ENCODE results near the gene RNF40. TPM values are rescaled to one million over a fixed set of nuclear protein-coding genes. Genes with fewer than 3 reads are reported as not detected.

Gene RNF40
- total and polyA plus RNA-seq, 2 of the 8 experiments (the other 6 are each of a cell fraction or from before 2014, with no cell fraction given), result 38.5 to 68.7 TPM

- H3K36me3 ChIP-seq (ENCODE audit: control insufficient read depth in 2 of 4, insufficient read depth in 4 of 4, low read length in 3 of 4), result peaks cover 37 to 65% (median 58%) of the 10 kb centered on the region in 4 experiments
- POLR2A ChIA-PET (ENCODE audit: partially characterized antibody), result interaction anchor here (0.9 to 6.8 kb wide), 7 partner anchors 9 to 24 kb away, joined by 3 to 80 read pairs (median 9); partner anchors contain the start of genes PHKG2 and SRCAP
- H3K4me3 ChIP-seq (ENCODE audit: extremely low read depth in 1 of 4, insufficient read depth in 2 of 4, low read depth in 3 of 4, low read length in 4 of 4), result no peak overlapping the region
- no peak for TF ChIP-seq BRCA1 (IDR thresholded peaks at IDR 0.05; ENCODE audit: low read depth, low read length)
- no peak for TF ChIP-seq CREB1 (IDR thresholded peaks at IDR 0.05)
- no peak for TF ChIP-seq JUND (IDR thresholded peaks at IDR 0.05; ENCODE audit: low read length)
- no peak for TF ChIP-seq RBBP5 (IDR thresholded peaks at IDR 0.05; ENCODE audit: borderline replicate concordance, low read depth, low read length)
- TF ChIP-seq, protein P1, sequence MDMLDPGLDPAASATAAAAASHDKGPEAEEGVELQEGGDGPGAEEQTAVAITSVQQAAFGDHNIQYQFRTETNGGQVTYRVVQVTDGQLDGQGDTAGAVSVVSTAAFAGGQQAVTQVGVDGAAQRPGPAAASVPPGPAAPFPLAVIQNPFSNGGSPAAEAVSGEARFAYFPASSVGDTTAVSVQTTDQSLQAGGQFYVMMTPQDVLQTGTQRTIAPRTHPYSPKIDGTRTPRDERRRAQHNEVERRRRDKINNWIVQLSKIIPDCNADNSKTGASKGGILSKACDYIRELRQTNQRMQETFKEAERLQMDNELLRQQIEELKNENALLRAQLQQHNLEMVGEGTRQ (IDR thresholded peaks at IDR 0.05; ENCODE audit: low read length), result no peak
- TF ChIP-seq CHD1 (IDR thresholded peaks at IDR 0.05; ENCODE audit: low read depth, low read length), result no peak
- TF ChIP-seq SP2 (IDR thresholded peaks at IDR 0.05; ENCODE audit: low read length), result no peak
- no peak for TF ChIP-seq POLR2AphosphoS5 (IDR thresholded peaks at IDR 0.05; ENCODE audit: low read depth, low read length)
- no peak for TF ChIP-seq RFX5 (IDR thresholded peaks at IDR 0.05; ENCODE audit: borderline replicate concordance, low read depth, low read length)
- TF ChIP-seq SIN3A (conservative IDR thresholded peaks at IDR 0.05 in 1 of 2, IDR thresholded peaks at IDR 0.05 in 1 of 2; ENCODE audit: low read depth in 1 of 2, low read length in 2 of 2), result no peak
- TF ChIP-seq YY1 (IDR thresholded peaks at IDR 0.05; ENCODE audit: low read depth, low read length), result no peak
- no peak for TF ChIP-seq SIX5 (IDR thresholded peaks at IDR 0.05; ENCODE audit: low read depth, low read length)
- TF ChIP-seq EGR1 (IDR thresholded peaks at IDR 0.05; ENCODE audit: borderline replicate concordance, low read depth, low read length), result no peak
- no peak for TF ChIP-seq CBX8 (IDR thresholded peaks at IDR 0.05; ENCODE audit: borderline replicate concordance, low read depth, low read length)
- TF ChIP-seq TBP (IDR thresholded peaks at IDR 0.05; ENCODE audit: low read depth, low read length), result no peak
Observed at GRCh38 chr16:30725418-30725792, 36.7 kb upstream of the RNF40 start.

More at GRCh38 chr16:30725418-30725792, 36.7 kb upstream of the RNF40 start:
- H3K4ac ChIP-seq (replicated peaks; ENCODE audit: insufficient read length, low read depth, low read length), result no peak overlapping the region
- no peak overlapping the region for H2BK120ac ChIP-seq (replicated peaks; ENCODE audit: low read depth, low read length)
- H2BK15ac ChIP-seq (ENCODE audit: low read length), result no peak overlapping the region
- H3K79me1 ChIP-seq (ENCODE audit: low read depth, low read length), result peaks cover 6% of the 10 kb centered on the region; the same call in 1 of the 2 replicates
- no peaks in the 10 kb centered on the region for H3K27me3 ChIP-seq (replicated peaks in 1 of 4; ENCODE audit: control insufficient read depth in 3 of 4, extremely low read depth in 1 of 4, insufficient read depth in 3 of 4, low read length in 3 of 4)
- H3K9me3 ChIP-seq (ENCODE audit: insufficient read depth in 2 of 2, low read depth in 1 of 2, low read length in 1 of 2), result no peaks in the 10 kb centered on the region
- FAIRE-seq, result no peak
- H4K91ac ChIP-seq (replicated peaks; ENCODE audit: insufficient read length, low read length), result no peak overlapping the region
- H2BK5ac ChIP-seq (ENCODE audit: low read depth, low read length), result no peak overlapping the region
- 90% methylated on average over 3 of the region's 3 CpGs; no CpG with 5 or more reads in 1 of the 2 experiments for WGBS, 2 experiments (ENCODE audit: extremely low coverage in 1 of 2, insufficient coverage in 1 of 2, insufficient read length in 1 of 2, insufficient replicate concordance in 2 of 2, low coverage in 1 of 2, low lambda C conversion rate in 2 of 2, missing lambda C conversion rate in 1 of 2)
- H3K18ac ChIP-seq (ENCODE audit: extremely low read depth, low read length), result no peak overlapping the region
- H4K5ac ChIP-seq (ENCODE audit: insufficient read length, low read depth, low read length), result no peak overlapping the region
- no peak overlapping the region for H3K27ac ChIP-seq (ENCODE audit: low read depth, low read length)
- DNase-seq (ENCODE audit: low read depth in 1 of 2, low spot score in 2 of 2), result no peak
- H3K4me2 ChIP-seq (ENCODE audit: insufficient read depth in 1 of 2, low read depth in 2 of 2, low read length in 2 of 2), result no peak overlapping the region
- H3K23me2 ChIP-seq (ENCODE audit: low read depth, low read length), result no peaks in the 10 kb centered on the region
- no peak overlapping the region for H2BK12ac ChIP-seq (ENCODE audit: low read depth, low read length)
- CTCF ChIA-PET (ENCODE audit: partially characterized antibody), result no interaction called here
- no peak overlapping the region for H4K8ac ChIP-seq (ENCODE audit: extremely low read depth, insufficient read depth, low read length)
- H2BK20ac ChIP-seq (ENCODE audit: low read length), result no peak overlapping the region
- no peak overlapping the region for H3K56ac ChIP-seq (replicated peaks; ENCODE audit: insufficient read length, low read depth, low read length)
- no peaks in the 10 kb centered on the region; a peak in 1 of 4 replicates for H3K79me2 ChIP-seq (ENCODE audit: control insufficient read depth in 1 of 2, insufficient read depth in 2 of 2, low read length in 2 of 2)
- H4K20me1 ChIP-seq (replicated peaks in 1 of 2; ENCODE audit: control insufficient read depth in 1 of 2, insufficient read depth in 2 of 2, low read length in 2 of 2), result peaks cover 8 to 28% of the 10 kb centered on the region in 2 experiments
- no peak overlapping the region for H2AK5ac ChIP-seq (ENCODE audit: low read depth, low read length)
- H3K23ac ChIP-seq (ENCODE audit: insufficient read length), result no peak overlapping the region
- no peak overlapping the region for H3K14ac ChIP-seq (ENCODE audit: insufficient read length)
- peaks cover 0 to 3% (median 3%) of the 10 kb centered on the region in 4 experiments; a peak in 2 of 7 replicates for H3K4me1 ChIP-seq (replicated peaks in 1 of 4; ENCODE audit: control insufficient read depth in 3 of 4, insufficient read depth in 4 of 4, low read length in 3 of 4)
- H3K9ac ChIP-seq (replicated peaks in 1 of 4; ENCODE audit: extremely low read depth in 1 of 4, low read depth in 3 of 4, low read length in 3 of 4), result no peak overlapping the region
- no peak overlapping the region for H2AFZ ChIP-seq (ENCODE audit: low read length)

Data from H1 (cell line).